GM18517 (cell line): ENCODE measurements around the gene CCND3.
A peak's percentile ranks its signal among the peaks of the same experiment; 100 is the strongest.

ENCODE experiments used
- ATAC-seq: cut with Tn5 transposase; IDR thresholded peaks from one replicate; pipeline ENCODE4 v1.9.1; 2021; ENCODE audit warnings: mild to moderate bottlenecking, moderate library complexity; ENCODE audit not compliant: unreplicated experiment

Gene CCND3

GRCh38 chr6:41927253-41927652 lies 14.4 kb downstream of the CCND3 start:
- ATAC-seq: no peak

- no peak for ATAC-seq
These were observed 19.5 kb downstream of the CCND3 start for GRCh38 chr6:41922154-41922553.

DNA sequence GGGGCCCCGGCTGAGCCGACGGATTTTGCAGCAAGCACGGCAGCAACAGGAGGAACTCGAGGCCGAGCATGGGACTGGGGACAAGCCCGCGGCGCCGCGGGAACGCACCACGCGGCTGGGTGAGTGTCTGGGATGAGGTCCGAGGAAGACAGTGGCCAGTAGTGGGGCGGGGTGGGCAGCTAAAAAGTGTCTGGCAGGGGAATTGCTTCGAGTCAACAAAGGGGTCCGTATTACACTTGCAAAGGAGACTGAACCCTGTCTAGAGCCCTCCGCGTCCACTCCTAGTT lies 20.0 kb downstream of the CCND3 start:
- ATAC-seq: no peak

- peak; percentile 89 for ATAC-seq
These were observed 20.5 kb downstream of the CCND3 start, which contains the start of the genes BYSL and MED20 for GRCh38 chr6:41920921-41921711. Gene BYSL, plus strand, starts transcription at chr6:41921499. Its CDS starts 64 bp downstream, at chr6:41921563. Gene MED20, minus strand, starts transcription at chr6:41921139. Its CDS starts 121 bp downstream, at chr6:41921018.

DNA sequence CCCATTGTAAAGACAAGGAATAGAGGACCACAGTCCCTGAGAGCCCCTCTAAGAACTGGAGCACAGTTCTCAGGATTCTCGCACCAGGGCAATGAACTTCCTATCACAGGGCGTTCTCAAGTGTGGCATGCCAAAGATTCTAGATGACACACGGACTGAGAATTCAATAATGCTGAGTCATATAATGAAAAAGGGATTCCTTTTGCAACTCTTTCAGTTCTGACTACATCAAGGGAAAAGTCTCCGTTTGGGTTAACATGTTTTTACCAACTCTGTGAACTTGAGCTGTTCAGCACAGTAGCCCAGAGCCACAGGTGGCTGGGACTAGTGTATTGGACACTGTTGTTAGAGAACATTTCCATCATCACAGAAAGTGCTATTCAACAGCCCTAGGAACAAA lies 24.1 kb downstream of the CCND3 start:
- no peak for ATAC-seq

DNA sequence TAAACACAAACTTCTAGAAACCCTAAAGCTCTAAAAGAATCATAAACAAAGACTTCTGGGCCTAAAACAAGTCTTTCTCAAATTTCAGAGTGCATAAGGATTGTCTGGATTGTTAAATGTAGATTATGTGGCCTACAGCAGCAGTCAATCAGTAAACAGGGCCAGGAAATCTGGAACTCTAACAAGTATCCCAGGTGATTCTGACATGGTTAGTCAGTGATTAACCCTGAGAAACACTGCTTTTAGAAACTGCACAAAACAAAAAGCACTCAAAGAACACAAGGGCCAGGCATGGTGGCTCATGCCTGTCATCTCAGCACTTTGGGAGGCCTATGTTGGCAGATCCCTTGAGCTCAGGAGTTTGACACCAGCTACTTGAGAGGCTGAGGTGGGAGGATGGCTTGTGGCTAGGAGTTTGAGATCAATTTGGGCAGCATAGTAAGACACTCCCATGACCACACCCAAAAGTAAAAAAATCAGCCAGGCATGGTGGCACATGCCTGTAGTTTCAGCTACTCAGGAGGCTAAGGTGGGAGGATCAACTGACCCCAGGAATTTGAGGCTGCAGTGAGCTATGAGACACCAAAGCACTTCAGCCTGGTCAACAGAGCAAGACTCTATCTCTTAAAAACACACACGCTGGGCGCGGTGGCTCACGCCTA lies 26.6 kb downstream of the CCND3 start:
- no peak for ATAC-seq

GRCh38 chr6:41914343-41914742 lies 27.3 kb downstream of the CCND3 start:
- ATAC-seq: no peak

GRCh38 chr6:41909727-41910126 lies 31.9 kb downstream of the CCND3 start:
- ATAC-seq: no peak

- no peak for ATAC-seq
These were observed 39.6 kb downstream of the CCND3 start for GRCh38 chr6:41901882-41902519.

- ATAC-seq: no peak
These were observed 40.7 kb downstream of the CCND3 start for GRCh38 chr6:41900861-41901260.

- no peak for ATAC-seq
These were observed 45.3 kb downstream of the CCND3 start for GRCh38 chr6:41896281-41896680.

DNA sequence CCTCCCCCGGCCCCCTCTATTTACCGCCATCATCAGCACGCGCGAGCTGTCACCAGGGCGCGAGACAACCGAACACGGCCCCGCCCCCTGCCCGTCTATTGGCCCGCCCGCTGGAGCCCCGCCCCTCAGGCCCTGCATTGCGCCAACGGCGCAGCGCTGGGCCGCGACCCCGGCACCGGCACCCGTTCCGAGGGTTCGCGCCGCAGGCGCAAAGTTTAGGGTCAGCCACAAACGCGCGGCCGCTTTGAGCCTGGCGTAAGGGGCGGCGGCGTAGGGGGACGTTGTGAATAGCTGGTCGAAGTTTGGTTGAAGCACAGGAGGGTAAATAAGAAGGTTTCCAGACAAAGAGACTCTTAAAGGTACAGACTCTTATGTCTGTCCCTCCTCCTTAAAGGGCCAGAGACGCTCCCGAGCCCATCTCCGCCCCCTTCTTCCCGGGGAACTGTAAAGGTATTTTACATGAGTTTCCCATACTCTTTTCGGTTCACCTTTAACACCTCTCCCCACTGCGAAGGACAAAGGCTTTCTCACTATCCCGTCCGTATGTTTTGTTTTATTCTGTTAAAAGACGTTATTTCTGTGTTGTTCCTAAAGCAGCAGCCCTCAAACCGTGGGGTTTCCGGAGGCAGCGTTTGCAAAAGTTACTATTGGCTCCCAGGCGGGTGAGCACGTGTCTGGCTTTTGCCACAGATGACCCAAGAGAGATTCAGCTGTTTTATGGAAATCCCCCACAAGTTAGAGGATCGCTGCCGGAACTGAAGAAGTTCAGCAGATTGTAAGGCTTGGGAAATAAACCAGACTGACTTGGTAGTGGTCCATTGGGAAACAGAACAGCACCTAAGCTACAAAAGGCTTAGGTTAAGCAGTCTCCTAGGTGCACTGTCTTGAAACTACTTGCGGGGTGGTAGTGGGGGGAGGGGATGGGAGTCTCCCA lies 46.0 kb downstream of the CCND3 start, which contains the start of gene USP49:
Gene USP49 (minus strand): TSS at position 76 of the 934 bp plus-strand sequence. CDS start 88,392 bp downstream, outside the sequence.
- ATAC-seq: peak; percentile 85

DNA sequence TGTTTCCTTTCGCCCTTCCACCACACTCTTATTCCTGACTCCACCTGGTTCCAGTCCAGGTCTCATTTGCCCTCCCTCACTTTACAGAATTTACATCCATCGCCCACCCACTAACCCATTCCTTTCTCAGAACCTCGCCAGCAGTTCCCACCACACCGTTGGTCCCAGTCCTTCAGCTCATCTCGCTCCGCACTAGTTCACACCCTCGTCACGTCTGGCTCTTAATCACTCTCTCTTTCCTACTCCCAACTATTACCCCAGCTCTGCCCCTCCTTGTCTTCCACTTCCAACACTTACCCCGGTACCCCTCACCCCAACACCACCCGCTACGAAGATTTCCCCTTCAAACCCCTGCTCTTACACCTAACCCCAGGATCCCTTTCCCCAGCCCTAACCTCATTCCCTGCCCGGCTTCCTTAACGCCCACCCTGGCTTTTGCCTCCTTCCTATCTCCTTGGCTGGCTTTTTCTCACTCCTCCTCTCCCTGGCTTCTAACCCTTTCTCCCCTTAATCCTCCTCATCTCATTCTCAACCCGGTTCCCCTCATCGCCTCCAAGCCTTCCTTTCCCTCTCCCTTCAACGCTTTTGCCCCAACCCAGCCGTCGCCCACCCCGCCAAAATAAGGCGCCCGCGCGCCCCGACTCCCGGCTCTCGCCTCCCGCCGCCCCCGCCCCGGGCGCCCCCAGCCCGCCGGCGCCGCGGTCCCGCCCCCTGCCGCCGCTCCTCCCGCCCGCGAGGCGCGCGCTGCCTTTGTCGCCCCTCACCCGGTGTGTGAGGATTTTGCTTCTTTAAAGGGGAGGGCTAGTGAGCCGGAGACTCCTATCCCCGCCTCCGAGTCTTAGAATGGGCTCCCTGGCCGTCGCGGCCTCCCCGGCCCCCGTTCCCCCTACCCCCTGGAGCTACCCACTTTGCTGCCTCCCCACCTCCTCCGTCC lies 47.0 kb downstream of the CCND3 start:
- no peak for ATAC-seq

DNA sequence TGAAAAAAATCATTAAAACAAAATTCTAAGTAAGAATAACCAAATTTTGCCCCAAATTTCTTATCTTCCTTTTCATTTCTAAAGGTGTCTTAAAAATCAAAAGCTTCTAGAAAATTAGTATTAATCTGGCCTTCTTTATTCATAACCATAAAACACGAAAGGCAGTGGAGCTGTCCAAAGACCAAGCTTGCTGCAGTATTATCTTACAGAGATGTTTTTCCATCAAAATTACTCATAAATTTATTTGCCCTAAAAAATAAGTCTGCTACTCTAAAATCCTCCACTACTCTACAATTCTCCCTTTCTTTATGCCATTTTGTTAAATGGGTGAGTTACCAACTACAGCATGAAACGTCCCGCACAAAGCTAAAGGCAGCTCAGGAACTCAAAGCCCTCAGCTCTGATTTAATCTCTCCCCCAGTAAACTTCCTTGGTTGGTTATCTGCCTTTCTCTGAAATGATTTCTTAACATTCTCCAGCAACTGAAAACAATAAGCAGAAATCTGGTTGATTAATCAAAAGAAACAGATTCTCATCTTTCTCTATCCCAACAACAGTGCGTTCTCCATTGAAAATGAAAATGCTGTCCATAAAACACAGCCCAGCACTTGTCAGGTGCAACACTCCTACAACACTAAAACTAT lies 48.6 kb downstream of the CCND3 start:
- no peak for ATAC-seq

GRCh38 chr6:41887331-41887751 lies 54.3 kb downstream of the CCND3 start:
- no peak for ATAC-seq

DNA sequence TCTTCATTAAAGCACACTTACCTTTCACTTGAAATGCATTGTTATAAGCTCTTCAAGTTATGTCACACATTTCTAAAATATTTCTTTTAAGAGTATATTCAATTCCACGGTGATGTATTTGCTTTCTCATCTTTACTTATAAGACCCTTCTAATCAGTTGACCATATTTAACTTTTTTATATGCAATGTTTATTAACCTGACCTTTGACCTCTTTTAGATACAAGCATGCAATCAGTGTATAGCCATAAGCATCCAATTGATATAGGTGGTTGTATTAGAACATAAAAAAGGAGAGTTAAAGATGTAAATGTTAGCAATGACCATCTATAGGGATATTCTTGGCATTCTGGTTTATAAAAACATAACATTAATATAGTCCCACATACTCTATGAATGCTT lies 55.7 kb downstream of the CCND3 start:
- no peak for ATAC-seq

DNA sequence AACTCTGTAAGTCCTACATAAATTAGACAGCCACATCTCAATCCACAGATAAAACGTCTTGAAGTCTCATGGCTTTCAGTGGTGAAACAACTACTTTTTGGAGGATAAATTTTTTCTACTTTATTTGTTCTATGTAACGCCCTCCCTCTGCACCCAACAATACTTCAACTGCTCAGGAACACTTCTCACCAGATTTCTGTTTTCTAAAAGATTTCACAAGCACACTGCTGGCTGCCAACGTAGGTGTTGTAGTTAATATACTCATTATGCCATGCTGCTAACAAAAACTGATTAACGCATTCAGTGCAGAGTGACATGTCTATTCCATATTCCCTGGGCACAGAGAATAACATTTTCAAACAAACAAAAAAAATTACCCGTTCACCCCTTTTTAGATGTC lies 56.7 kb downstream of the CCND3 start:
- no peak for ATAC-seq
